Adrenal gland (tissue), 12 donors: ENCODE results near the gene KRTAP1-3. TPM values are rescaled to one million over a fixed set of nuclear protein-coding genes. Genes with fewer than 3 reads are reported as not detected.

Source experiments
- DNase-seq, 7 donors: peaks; one replicate each; pipeline ENCODE4 v3.0.0-alpha.2; 2019 to 2020
- H3K27ac ChIP-seq, 5 donors: fragments of 200-600 bp; sonication (generic) in 4 of 5; 1 replicate in 3 of 5; 2 replicates in 2 of 5; pipeline versions ENCODE4 v1.5.1 to v1.8.0; 2016 to 2020; ENCODE audit warnings: mild to moderate bottlenecking in 1 of 5
- H3K27me3 ChIP-seq: fragments of 200-600 bp; 2 replicates; pipeline ENCODE4 v1.8.0; 2021
- H3K36me3 ChIP-seq, 2 donors: fragments of 200-600 bp; replicated peaks in 1 of 2; 1 replicate in 1 of 2; 2 replicates in 1 of 2; pipeline versions ENCODE4 v1.5.1 to v1.8.0; 2018 to 2022
- H3K4me1 ChIP-seq, 2 donors: fragments of 200-600 bp; replicated peaks in 1 of 2; 1 replicate in 1 of 2; 2 replicates in 1 of 2; pipeline versions ENCODE4 v1.5.1 to v1.8.0; 2018 to 2021
- H3K4me3 ChIP-seq, 4 donors: fragments of 200-600 bp; sonication (generic) in 3 of 4; one replicate each; pipeline ENCODE4 v1.5.1; 2016 to 2018
- H3K9me3 ChIP-seq, 3 donors: fragments of 200-600 bp; sonication (generic) in 1 of 3; replicated peaks in 1 of 3; 1 replicate in 2 of 3; 2 replicates in 1 of 3; pipeline versions ENCODE4 v1.5.1 to v1.8.0; 2016 to 2021
- CTCF ChIP-seq, 6 experiments: fragments of 450-650 bp in 4 of 6; fragments of 200-600 bp in 2 of 6; sonication (generic) in 1 of 6; IDR thresholded peaks; 1 replicate in 5 of 6; 2 replicates in 1 of 6; pipeline versions ENCODE4 v1.5.1 to v1.8.0; 2016 to 2021; ENCODE audit warnings: antibody characterized with exemption in 6 of 6, mild to moderate bottlenecking in 2 of 6, moderate library complexity in 1 of 6
- POLR2A ChIP-seq, 2 donors: fragments of 450-650 bp; IDR thresholded peaks; one replicate each; pipeline ENCODE4 v1.6.1; 2017; ENCODE audit warnings: antibody characterized with exemption in 2 of 2, mild to moderate bottlenecking in 2 of 2, moderate library complexity in 1 of 2
- WGBS, 4 donors: extraction: QIAGEN DNeasy Blood & Tissue Kit in 2 of 4; methylation state at CpG; one replicate each; pipeline versions ENCODE4 v1.1.5 to v1.1.7; 2013 to 2017; 5-methylcytosine and 5-hydroxymethylcytosine counted together
- intact Hi-C, 2 donors: fragments of 100-400 bp; cut with DNase I; formaldehyde crosslinking; loops; one replicate each; pipeline versions ENCODE4 v1.14.1 to v1.15.0; 2022 to 2023
- polyA plus RNA-seq, 3 donors: library from polyadenylated mRNA; stranded (reverse); fragments of 200-250 nt in 2 of 3; fragments of 350-450 nt in 1 of 3; fragmentation: Illumina TruSeq in 1 of 3; extraction: RNeasy Lipid Tissue Mini Kit (QIAGEN cat#74804) in 1 of 3; gene quantifications; one replicate each; pipeline ENCODE4 v1.2.3, GENCODE V29; 2013 to 2014
- total RNA-seq, 9 donors: library from RNA; depleted of rRNA in 4 of 9; stranded (reverse); fragments of >200 nt in 4 of 9; fragments of 120-200 nt in 1 of 9; fragmentation: NEBNext Ultra II Directional in 1 of 9; extraction: Animal tissue kit (Norgen Biotek cat#: 25700) in 1 of 9; gene quantifications; one replicate each; pipeline versions ENCODE4 v1.1.0 to v1.2.4, GENCODE V29; 2013 to 2023
- donor health status: healthy with polysubstance abuse.
- donor health status: Bipolar disorder and iron deficiency.
- donor health status: DM: yes; HTN: yes; CAD: no.
- donor health status: DM: no; HTN: no; CAD: no.
- donor health status: DM: no; HTN: no; CAD: no.
- donor health status: DM: yes; HTN: yes; CAD: no.

The KRTAP1-3 gene
- total and polyA plus RNA-seq, 12 donors, result not detected

GRCh38 chr17:41024697-41025096 lies 10.0 kb downstream of the KRTAP1-3 start:
- H3K4me1 ChIP-seq, result no peaks in the 10 kb centered on the region
- H3K4me3 ChIP-seq, result no peak overlapping the region
- TF ChIP-seq CTCF (IDR thresholded peaks at IDR 0.05) (no peak), POLR2A (IDR thresholded peaks at IDR 0.05) (no peak)
- DNase-seq, result no peak
- H3K9me3 ChIP-seq, result no peaks in the 10 kb centered on the region
- intact Hi-C loops, result no loop called here
- H3K27ac ChIP-seq, result no peak overlapping the region
- no peaks in the 10 kb centered on the region for H3K27me3 ChIP-seq
- WGBS, 4 donors, result 70 to 75% (median 73%) methylated on average over 3 of the region's 3 CpGs
- no peaks in the 10 kb centered on the region for H3K36me3 ChIP-seq

GRCh38 chr17:41020336-41020735 lies 14.3 kb downstream of the KRTAP1-3 start:
- intact Hi-C loops, result no loop called here
- H3K4me1 ChIP-seq, result no peaks in the 10 kb centered on the region
- no peaks in the 10 kb centered on the region for H3K27me3 ChIP-seq
- no peaks in the 10 kb centered on the region for H3K36me3 ChIP-seq
- H3K27ac ChIP-seq, result no peak overlapping the region
- no peak overlapping the region for H3K4me3 ChIP-seq
- TF ChIP-seq POLR2A (IDR thresholded peaks at IDR 0.05), result no peak
- no peak for TF ChIP-seq CTCF (IDR thresholded peaks at IDR 0.05)
- no peaks in the 10 kb centered on the region for H3K9me3 ChIP-seq
- DNase-seq, result no peak

- H3K9me3 ChIP-seq, result no peaks in the 10 kb centered on the region
- TF ChIP-seq POLR2A (IDR thresholded peaks at IDR 0.05) (no peak), CTCF (IDR thresholded peaks at IDR 0.05) (no peak)
- H3K4me1 ChIP-seq, result no peaks in the 10 kb centered on the region
- H3K4me3 ChIP-seq, result no peak overlapping the region
- H3K36me3 ChIP-seq, result no peaks in the 10 kb centered on the region
- DNase-seq, result no peak
- H3K27me3 ChIP-seq, result no peaks in the 10 kb centered on the region
- intact Hi-C loops, result no loop called here
- no peak overlapping the region for H3K27ac ChIP-seq
- WGBS, 4 donors, result 84 to 100% (median 95%) methylated on average over 3 of the region's 3 CpGs
Measured at GRCh38 chr17:41019415-41019814, 15.3 kb downstream of the KRTAP1-3 start.

- TF ChIP-seq CTCF (IDR thresholded peaks at IDR 0.05) (no peak), POLR2A (IDR thresholded peaks at IDR 0.05) (no peak)
- H3K4me3 ChIP-seq, result no peak overlapping the region
- no peaks in the 10 kb centered on the region for H3K36me3 ChIP-seq
- intact Hi-C loops, result no loop called here
- no peaks in the 10 kb centered on the region for H3K27me3 ChIP-seq
- 70 to 78% (median 73%) methylated on average over 3 of the region's 3 CpGs for WGBS, 4 donors
- no peaks in the 10 kb centered on the region for H3K9me3 ChIP-seq
- DNase-seq, result no peak
- no peaks in the 10 kb centered on the region for H3K4me1 ChIP-seq
- no peak overlapping the region for H3K27ac ChIP-seq
Measured at GRCh38 chr17:41018541-41018940, 16.1 kb downstream of the KRTAP1-3 start.
